Chondrocyte (in vitro differentiated cells): ENCODE data around the gene NLRP2B. TPM values are rescaled to one million over a fixed set of nuclear protein-coding genes. Genes with fewer than 3 reads are reported as not detected.
"Not testable (repeated sequence)": the region's sequence is repeated elsewhere in the genome, so short reads cannot be mapped to it uniquely, and the experiment has no call there.

Experiments
- DNase-seq: peaks from one replicate; pipeline ENCODE4 v3.0.0; 2021; ENCODE audit warnings: mixed read lengths, low spot score
- H3K27ac Mint-ChIP-seq: one replicate; pipeline ENCODE4 v1.8.0; 2021; ENCODE audit warnings: mild to moderate bottlenecking, moderate library complexity, mixed read lengths; ENCODE audit not compliant: unreplicated experiment
- H3K27me3 Mint-ChIP-seq: 2 replicates; pipeline ENCODE4 v1.8.0; 2021; ENCODE audit warnings: low read depth, mixed read lengths
- H3K36me3 Mint-ChIP-seq: 2 replicates; pipeline ENCODE4 v1.8.0; 2021; ENCODE audit warnings: low read depth, mixed read lengths
- H3K4me1 Mint-ChIP-seq: 2 replicates; pipeline ENCODE4 v1.8.0; 2021; ENCODE audit warnings: low read depth, mild to moderate bottlenecking, mixed read lengths
- H3K4me3 Mint-ChIP-seq: one replicate; pipeline ENCODE4 v1.8.0; 2021; ENCODE audit warnings: mild to moderate bottlenecking, moderate library complexity, mixed read lengths; ENCODE audit not compliant: unreplicated experiment
- H3K9me3 Mint-ChIP-seq: 2 replicates; pipeline ENCODE4 v1.8.0; 2021; ENCODE audit warnings: low read depth, mixed read lengths
- total RNA-seq: library from RNA; stranded (reverse); gene quantifications from 3 replicates; pipeline ENCODE4 v1.2.1, GENCODE V29; 2021
- TF ChIP-seq, protein P1 (sequence below): fragments of 200-600 bp; sonication (generic); IDR thresholded peaks from 2 replicates; pipeline ENCODE4 v1.5.0; 2021; ENCODE audit warnings: antibody characterized with exemption, mild to moderate bottlenecking, moderate library complexity

The NLRP2B gene
- total RNA-seq, 1 donor from 2014 or later, result not detected

- Mint-ChIP-seq H3K27me3 (no peaks in the 10 kb centered on the region), H3K4me1 (peaks cover 9% of the 10 kb centered on the region), H3K27ac (no peak overlapping the region), H3K4me3 (no peak overlapping the region), H3K36me3 (peaks cover 3% of the 10 kb centered on the region), H3K9me3 (peaks cover 63% of the 10 kb centered on the region)
- TF ChIP-seq, protein P1, sequence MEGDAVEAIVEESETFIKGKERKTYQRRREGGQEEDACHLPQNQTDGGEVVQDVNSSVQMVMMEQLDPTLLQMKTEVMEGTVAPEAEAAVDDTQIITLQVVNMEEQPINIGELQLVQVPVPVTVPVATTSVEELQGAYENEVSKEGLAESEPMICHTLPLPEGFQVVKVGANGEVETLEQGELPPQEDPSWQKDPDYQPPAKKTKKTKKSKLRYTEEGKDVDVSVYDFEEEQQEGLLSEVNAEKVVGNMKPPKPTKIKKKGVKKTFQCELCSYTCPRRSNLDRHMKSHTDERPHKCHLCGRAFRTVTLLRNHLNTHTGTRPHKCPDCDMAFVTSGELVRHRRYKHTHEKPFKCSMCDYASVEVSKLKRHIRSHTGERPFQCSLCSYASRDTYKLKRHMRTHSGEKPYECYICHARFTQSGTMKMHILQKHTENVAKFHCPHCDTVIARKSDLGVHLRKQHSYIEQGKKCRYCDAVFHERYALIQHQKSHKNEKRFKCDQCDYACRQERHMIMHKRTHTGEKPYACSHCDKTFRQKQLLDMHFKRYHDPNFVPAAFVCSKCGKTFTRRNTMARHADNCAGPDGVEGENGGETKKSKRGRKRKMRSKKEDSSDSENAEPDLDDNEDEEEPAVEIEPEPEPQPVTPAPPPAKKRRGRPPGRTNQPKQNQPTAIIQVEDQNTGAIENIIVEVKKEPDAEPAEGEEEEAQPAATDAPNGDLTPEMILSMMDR, result no peak
- no peak for DNase-seq
These were observed 39.4 kb downstream of the NLRP2B start for GRCh38 chrX:57640674-57641016.

DNA sequence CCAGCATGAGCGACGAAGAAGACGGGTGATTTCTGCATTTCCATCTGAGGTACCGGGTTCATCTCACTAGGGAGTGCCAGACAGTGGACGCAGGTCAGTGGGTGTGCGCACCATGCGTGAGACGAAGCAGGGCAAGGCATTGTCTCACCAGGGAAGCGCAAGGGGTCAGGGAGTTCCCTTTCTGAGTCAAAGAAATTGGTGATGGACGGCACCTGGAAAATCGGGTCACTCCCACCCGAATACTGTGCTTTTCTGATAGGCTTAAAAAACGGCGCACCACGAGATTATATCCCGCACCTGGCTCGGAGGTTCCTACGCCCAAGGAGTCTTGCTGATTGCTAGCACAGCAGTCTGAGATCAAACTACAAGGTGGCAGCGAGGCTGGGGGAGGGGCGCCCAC lies 50.6 kb downstream of the NLRP2B start:
- H3K27me3 Mint-ChIP-seq, H3K4me3 Mint-ChIP-seq, H3K4me1 Mint-ChIP-seq, H3K27ac Mint-ChIP-seq: not testable (repeated sequence)
- Mint-ChIP-seq H3K9me3 (peaks cover 50% of the 10 kb centered on the region), H3K36me3 (peaks cover 14% of the 10 kb centered on the region)
- DNase-seq, result peak; percentile 64

Other genes starting within 250 kb of the NLRP2B start
- gene ZXDB, start 88.2 kb downstream of the NLRP2B start, total RNA-seq, result 7.3 to 9.5 TPM (median 9.3 TPM) in 3 replicates
- not detected in 3 replicates for gene ZXDA, start 230.2 kb upstream of the NLRP2B start, total RNA-seq